SHP77 treated with DMSO at 0.1 percent for 48 hours (cell line): ENCODE measurements around the gene HS1BP3.

Experiments
- DNase-seq: peaks from one replicate; lab custom pipeline; 2025; lab: John Stamatoyannopoulos, UW

HS1BP3 gene

DNA sequence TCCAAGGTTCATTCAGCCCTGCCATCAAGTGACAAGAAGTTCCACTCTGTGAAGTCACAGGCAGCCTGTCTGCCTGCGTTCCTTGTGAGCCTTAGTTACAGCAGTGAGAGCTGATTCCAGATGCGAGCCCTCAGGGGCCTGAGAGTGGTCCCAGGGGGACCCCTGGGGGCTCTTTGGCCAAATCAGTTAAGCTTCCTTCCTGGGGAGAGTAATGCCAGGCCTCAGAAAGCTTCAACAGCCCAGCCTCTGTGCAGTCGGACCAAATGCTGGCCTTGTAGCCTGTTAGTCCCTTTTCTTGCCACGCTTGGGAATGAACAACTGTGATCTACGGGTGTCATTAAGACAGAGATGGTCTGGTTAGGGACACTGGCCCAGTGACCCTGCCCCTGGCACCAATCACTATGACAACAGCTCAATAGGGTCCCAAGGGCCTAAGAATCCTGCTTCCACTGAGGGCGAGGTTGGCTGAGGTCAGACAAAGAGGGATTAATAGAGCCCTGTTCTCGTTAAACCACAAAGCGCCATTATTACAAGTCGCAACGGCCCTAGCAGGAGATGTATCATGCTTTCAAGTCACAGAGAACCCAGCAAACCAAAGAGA is 50.9 kb downstream of the HS1BP3 start:
- no peak for DNase-seq

DNA sequence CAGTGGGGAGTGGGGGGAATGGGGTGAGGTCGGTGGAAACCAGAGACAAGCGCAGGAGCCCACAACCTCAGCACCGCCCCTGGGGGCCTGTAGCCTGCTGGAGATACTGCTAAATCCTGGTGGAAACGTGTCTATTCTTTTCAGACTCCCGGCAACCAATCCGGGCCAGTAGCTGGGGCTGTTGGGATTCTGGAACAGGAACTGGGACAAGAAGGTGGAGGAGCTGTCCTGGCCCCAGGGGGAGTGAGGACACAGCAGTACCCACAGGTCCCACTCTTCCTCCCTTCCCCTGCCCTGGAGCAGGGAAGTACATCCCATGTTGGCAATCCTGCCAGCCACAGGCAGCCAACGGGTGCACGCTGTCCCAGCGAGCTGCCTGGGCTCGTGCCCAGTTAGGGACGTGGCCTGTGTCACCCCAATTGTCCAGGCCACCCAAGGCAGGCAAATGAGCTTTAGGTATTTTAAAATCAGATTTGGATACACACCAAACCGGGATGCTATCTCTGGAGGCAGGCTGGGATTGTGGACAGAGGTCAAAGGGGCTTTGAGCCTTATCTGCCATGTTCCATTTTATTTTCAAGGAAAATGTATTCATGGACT is 51.8 kb downstream of the HS1BP3 start:
- DNase-seq = no peak

DNA sequence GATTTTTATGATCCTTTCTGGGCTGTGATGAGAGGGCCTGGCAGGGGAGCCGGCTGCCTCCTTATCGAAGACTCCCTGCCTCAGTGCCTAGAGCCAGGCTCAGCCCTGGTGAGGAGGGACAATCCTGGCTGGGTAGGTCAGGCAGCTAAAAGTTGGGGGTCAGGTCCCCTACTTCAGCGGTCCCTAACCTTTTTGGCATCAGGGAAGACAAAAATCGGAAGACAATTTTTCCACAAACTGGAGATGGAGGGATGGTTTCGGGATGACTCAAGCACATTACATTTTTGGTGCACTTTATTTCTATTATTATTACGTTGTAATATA is 53.1 kb downstream of the HS1BP3 start:
- DNase-seq = no peak

DNA sequence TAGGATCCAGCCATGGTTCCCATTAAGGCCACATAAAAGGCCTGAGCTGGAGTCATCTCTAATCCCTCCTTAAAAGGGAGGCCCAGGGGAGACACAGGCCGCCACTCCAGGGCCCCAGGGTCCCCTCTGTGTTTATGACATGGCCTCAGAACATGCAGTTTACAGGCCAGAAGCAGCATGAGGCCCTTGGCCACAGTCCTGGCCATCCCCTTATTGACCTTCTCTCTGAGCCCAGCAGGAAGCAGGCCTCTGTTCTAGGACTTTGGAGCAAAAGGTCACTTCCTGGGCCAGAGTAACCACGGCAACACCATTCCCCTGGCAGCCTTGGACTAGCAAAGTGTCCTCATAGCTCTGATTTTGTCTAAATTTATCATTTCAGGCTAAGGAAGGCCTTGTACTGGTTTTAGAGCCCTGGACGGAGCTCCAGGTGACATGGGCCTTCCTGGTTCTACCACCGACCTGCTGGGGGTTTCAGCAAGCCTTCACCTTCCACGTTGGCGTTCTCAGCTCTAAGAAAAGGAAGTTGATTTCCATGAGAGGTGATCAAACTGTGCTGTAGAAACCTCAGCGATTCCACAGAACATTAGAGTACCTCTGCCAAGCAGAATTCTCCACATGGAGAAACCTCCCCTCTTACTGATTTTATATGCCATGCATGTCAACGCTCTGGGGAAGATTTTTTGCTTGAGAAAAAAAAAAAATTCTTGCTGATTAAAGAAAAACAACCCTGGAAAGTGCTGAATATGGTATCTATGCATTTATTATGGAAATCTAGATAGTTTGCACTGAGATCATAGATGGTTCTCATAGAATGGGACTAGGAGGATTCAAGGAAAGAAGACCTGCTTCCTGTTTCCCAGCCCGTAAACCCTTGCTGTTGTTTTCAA is 53.7 kb downstream of the HS1BP3 start:
- no peak for DNase-seq

DNA sequence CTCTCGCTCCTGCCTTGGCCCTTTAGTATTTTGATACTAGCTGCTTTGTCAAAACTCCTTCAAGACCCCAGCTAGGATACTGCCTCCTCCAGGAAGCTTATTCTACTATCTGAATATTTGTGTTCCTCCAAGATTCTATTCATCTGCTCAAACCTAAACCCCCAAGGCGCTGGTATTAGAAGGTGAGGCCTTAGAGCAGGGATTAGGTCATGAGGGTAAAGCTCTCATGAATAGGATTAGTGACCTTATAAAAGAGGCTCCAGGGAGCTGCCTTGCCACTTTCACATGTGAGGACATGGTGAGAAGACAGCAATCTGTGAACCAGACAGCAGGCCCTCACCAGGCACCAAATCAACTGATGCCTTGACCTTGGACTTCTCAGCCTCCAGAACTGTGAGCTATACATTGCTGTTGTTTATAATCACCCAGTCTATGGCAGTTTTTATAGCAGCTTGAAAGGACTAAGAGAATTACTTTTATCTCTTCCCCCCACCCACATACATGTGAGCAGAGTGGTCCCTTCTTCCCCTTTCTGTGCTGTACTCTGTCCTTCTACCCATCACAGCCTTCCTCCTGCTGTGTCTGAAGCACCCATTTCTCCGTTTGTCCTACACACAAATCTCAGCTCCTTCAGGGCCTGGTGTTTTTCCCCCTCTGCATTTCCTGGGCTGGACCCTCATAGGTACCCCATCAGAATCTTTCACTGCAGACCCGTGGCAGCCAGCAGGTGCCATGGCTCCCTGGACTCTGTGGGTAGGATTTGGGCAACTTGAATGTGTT is 54.5 kb downstream of the HS1BP3 start:
- no peak for DNase-seq

DNA sequence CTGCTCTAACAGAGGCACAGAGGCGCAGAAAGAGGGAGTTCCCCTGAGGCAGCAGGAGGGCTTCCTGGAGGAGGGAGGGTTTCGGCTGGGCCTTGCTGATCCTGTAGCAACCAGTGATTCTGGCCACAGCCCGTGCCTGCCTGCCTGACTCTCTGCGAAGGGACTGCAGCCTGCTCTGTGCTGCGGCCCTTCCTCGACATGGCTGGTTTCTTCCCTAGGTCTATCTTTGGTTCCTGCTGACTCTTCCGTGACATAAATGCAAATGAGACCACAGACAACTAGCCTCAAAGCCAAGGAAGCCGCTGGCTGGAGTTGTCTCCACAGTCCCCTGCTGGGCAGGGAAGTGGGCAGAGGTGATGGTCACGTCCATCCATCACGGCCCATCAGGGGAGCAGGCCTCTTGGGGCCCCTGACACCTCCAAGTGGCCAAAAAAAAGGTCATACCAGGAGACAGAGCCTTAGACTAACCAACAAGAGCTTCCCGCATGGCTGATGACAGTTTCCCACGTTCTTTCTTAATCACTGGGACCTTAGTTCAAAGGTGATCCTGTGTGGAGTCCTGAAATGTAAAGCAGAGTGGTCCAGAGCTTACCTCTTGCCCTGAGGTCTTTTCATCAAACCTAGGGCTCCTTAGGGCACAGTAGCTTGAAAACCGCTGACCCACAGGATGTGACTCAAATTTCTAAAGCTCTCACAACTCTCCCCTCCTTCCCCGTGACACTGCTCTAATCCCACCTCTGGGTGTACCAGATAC is 55.3 kb downstream of the HS1BP3 start:
- DNase-seq = no peak

DNA sequence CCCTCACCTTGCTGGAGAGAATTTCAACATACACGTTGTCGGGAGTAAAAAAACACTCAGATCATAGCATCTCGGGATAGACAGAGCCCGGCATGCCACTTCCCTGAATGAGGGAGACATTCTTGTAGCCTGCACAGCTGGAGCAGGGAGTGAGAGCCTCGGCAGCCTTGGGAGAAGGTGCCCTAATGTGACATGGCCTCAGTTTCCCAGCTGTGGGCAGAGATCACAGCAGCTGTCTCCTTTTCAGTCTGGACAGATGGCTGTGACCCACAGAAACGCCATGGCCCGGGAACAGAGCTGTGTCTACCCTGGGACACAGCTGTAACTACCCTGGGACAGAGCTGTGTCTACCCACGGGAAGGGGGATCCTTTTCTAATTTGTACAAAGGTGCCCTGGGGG is 55.9 kb downstream of the HS1BP3 start:
- no peak for DNase-seq

DNA sequence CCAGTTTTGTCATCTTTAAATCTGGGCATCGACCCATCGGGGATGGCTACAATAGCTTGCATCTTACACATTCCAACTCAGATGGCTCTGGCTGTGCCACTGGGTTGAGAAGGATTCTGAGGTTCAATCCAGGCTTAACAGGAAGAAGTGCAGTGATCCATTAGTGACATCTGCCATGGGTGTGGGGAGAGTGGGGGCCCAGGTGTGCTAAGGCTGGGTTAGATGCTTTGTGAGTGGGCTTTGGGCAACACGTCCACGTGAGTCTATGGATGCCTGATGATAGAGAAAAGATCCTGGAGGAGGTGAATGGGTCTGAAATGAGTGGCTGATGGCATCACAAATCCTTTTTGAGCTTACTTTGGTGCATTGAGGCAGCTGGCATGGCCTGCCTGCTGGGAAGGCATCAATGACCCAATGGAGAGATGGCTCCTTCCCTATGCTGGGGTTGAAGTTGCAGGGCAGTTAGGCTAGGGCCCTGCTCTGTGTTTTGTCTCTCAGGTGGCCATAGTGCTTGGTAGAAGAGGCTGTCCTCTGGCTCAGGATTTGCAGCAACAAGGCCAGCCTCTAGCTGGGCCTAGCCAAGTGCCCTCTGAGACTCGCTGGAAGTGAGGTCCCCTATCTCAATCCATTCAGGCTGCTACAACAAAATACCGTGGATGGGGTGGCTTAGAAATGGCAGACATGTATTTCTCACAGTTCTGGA is 56.7 kb downstream of the HS1BP3 start:
- DNase-seq = no peak

DNA sequence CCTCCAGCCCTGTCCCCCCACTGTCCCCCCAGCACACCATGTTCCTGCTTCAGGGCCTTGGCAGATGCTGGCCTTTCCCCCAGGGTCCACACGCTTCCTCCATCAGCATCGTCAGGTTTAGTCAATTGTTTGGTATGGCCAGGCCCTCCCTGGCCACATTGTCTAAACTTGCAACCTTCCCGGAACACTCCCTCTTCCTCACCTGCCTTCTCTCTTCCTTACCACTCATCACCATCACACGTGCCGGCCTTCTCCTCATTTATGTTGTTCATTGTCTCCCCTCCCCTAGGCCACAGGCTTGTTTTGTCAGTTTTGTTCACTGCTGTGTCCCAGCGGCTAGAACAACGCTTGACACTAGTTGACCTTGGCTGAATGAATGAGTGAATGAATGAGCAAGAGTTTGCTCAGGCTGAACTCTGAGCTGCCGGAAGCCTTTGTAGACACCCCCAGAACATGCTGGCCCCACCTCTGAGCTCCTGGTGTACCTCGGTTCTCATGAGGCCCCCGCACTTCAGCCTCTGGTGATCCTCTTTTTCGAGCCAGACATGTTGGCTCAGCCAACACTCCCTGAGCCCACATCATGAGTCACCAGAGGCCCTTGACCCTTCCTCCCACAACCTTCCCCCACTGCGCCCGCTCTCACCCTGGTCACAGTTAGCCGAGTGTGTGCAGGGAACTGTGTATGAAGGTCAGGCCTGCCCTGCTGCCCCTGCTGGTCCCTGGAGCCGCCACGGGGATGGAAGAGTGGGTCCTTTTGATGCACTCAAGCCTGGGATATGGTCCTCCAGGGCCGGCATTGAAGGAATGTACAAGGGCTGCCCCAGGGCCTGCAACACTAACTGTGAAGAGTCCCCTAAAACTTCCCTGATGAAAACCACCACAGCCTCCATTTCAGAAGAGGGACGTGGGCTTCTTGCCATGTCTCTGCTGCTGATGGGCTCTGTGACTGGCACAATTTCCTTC is 57.5 kb downstream of the HS1BP3 start:
- no peak for DNase-seq

DNA sequence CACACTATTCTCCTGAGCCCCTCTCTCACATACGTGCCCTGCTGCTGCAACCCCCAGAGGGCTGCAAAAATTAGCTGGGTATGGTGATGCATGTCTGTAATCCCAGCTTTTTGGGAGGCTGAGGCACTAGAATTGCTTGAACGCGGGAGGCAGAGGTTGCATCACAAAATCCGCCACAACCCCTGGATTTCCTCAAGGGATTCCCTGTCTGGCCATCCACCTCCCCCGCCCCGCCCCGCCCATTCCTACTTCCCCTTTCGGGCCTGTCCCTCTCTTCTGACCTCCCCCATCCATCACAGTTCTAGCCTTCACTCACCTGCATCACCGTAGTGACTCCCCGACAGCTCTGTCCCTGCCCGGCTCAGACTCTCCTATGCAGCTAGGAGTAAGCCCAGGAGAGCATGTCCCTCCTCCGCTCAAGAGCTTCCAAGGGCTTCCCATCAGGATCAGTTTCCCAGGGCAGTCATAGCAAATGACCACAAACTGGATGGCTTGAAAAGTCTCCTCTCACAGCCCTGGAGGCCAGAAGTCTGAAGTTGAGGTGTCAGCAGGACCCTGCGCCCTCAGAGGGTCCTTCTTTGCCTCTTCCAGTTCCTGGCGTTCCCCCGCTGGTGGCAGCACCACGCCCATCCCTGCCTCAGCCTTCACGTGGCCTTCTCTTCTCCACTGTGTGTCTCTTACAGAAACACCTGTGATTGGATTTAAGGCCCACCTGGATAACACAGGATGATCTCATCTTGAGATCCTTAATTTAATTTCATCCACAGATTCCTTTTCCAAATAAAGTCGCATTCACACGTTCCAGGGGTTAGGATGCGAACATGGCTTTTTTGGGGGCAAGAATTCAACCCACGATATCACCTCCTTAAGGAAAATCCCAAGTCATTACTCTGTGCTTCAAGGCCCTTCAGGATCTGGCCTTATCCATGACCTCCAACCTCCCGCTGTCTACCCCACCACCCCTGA is 58.5 kb downstream of the HS1BP3 start:
- DNase-seq = no peak

DNA sequence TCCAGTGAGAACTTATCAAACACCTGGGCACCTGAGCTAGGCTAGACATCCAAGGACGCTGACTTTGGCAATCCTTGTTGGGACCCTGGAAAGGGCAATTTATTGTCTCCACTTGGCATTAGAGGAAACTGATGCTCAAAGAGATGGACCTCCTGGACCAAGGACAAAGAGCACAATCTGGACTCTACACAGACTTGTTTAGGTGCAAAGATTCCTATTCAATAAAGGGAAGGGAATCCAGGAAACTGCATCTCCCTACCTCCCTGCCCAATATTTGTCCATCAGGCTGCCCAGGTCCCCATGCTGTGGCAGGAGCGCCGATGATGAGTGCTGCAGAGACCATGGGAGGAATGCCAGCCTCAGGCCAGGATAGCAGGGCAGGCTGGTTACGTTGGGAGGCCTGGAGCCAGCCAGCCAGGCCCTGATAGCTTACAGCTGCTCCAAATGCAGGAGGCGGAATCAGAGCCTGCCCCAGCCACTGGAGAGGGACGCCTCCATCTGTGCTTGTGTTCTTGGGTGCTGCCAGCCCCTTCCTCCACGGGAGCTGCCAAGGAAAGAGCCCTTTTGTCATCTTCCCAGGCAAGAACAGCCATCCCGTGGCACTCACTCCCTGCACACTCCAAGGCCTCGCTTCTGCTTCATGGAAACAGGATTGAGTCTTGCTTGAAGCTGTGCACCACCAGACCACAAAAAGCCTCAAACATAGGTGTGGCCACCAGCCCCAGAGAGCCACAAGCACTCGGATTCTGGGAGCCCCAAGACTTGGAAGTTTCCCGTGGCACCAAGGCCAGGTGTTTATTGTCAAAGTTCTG is 60.0 kb downstream of the HS1BP3 start:
- no peak for DNase-seq

DNA sequence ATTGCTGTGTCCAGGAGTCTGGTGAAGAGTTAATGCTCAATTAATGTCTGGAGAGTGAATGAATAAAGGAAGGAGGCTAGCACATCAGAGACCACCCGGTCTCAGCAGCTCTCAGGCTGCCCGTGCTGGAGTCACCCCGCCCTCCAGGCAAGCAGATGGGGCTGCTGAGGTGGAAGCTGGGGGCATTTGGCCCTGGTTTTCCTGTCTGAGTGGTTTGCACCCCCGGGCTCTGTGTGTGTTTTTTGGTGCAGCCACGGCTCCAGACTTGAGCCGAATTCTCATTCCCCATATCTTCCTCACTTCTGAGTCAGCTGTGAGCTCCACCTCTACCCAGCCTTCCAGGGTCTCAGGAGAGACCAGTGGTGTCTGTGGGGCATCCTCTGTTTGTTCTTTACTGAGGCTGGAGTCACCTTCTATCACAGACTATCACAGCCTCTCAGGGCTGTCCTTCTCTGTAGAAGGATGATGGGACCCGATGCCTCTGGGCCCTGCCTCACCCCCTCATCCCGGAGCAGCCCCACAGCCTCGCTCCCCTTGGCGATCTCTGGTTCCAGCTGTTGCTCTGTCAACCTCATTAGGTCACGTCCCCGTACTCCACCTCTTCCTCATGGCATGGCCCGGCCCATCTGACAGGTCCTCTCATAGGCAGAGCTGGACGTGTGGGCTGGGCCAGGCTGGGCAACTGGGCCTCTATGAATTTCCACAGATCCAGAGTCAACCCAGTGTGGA is 60.8 kb downstream of the HS1BP3 start:
- DNase-seq = no peak

DNA sequence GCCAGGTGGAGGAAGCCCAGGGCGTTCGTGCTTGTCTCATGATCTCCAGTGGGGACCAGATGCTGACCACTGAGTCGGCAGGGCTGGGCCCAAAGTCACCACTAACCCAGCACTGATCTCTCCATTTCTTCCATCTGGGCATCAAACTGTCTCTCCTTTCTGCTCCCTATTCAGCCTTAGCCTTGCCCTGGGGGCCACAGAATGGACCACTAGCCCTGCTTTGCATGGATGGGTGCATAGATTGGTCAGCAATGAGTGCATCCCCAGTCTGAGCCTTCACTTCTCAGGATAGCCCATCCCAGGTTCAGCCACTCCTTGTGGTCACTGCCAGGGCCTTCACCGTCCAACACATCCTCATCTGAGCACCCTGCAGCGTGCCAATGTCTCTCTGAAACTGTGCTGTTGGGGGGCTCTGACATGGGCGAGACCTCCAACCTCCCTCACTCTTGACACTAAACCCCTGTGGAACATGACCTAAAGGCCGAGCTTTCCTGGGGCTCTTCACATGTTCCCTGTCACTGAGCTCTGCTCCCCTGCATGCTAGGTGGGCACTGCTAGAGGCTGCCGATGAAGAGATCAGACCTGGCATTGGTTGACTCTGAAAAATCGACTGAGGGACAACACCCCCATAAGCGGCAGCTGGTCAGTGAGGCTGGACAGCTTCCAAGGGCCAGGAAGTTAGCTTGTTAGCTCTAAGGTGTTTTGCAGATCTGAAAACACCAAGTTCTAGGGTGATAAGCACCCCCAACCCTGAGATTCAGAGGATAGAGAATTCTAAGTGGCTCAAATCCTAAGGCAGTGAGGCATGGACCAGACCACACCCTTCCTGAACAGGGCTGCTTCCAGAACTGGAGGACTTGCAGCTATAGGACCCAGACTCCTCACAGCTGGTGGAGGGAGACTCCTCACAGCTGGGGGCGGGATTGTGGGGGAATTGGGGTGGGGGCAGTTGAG is 61.7 kb downstream of the HS1BP3 start:
- no peak for DNase-seq

DNA sequence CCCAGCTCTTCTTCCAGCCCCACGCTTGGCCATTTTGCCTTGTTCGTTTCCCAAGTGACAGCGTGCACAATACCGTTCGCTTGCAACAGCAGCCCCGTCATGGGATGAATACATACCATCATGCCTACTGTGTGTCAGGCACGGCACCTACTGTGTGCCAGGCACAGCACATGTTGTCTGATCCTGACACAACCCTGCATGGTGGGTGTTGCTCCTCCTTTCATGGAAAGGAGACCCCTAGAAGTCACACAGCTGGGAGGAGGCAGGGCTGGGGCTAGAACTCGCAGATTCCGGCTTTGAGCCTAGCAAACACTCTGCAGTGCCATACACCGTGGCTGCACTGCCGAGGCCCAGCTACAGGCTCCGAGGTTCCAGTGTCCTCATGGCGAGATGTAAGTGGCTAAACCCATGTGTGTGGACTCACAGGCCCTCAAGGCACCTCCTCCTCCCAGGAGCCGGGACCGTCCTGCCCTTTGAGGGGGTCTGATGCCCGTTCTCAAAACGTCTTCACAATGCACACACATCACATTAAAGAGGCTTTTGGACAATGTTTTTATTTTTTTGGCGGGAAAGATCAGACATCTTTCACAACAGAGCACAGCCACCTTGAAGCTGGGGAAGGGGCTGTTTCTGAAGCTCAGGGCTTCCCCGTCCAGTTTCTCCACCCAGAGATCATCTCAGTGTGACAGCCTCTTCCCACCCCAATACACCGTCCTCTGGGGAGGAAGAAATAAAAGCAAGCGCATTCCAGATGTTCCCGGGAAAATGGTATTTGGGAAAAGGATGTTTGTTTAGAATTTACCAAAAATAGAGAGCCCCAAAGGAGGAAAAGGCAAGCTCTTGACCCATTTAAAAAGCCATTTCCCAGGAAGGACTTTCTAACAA is 64.9 kb downstream of the HS1BP3 start:
- no peak for DNase-seq

DNA sequence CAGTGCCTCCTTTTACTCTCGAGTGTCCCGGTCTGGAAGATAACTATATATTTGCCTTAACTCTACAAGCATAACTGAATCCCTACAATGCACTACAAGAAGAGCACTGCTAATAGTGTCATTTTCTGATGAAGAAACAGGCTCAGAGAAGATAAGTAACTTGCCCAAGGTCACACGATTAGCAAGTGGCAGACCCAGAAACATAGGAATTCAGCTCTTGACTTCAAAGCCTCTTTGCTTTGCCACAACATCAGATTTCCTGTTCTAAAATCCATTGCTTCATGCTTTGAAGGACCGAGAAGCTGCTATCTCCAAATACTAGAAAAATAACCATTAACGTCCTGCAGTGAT is 65.6 kb downstream of the HS1BP3 start:
- no peak for DNase-seq
